GM23338 (cell line): ENCODE data around the gene CD72. TPM values are rescaled to one million over a fixed set of nuclear protein-coding genes. Genes with fewer than 3 reads are reported as not detected.

Experiments
- ATAC-seq: fragments of 200-7000 bp; cut with Tn5 transposase; 3 replicates; pipeline ENCODE4 v1.9.1; 2020
- DNase-seq: peaks from one replicate; pipeline ENCODE4 v3.0.0-alpha.2; 2015; ENCODE audit warnings: low spot score
- H2AFZ ChIP-seq: fragments of 200-600 bp; sonication (generic); 2 replicates; pipeline ENCODE4 v1.8.0; 2016; ENCODE audit warnings: antibody characterized with exemption, mild to moderate bottlenecking, moderate library complexity
- H3F3A ChIP-seq: fragments of 200-600 bp; sonication (generic); replicated peaks from 2 replicates; pipeline ENCODE4 v1.8.0; 2017; ENCODE audit warnings: antibody characterized with exemption, mixed run types, low read depth
- H3K27ac ChIP-seq: fragments of 200-600 bp; sonication (generic); 2 replicates; pipeline ENCODE4 v1.6.1; 2016; ENCODE audit warnings: low read depth
- H3K27me3 ChIP-seq: fragments of 200-600 bp; sonication (generic); 2 replicates; pipeline ENCODE4 v1.8.0; 2016; ENCODE audit warnings: mild to moderate bottlenecking, mixed run types, moderate library complexity; ENCODE audit not compliant: insufficient read depth
- H3K36me3 ChIP-seq: fragments of 200-600 bp; sonication (generic); 2 replicates; pipeline ENCODE4 v1.8.0; 2016; ENCODE audit warnings: mild to moderate bottlenecking; ENCODE audit not compliant: insufficient read depth
- H3K4me1 ChIP-seq: fragments of 200-600 bp; sonication (generic); 2 replicates; pipeline ENCODE4 v1.8.0; 2016; ENCODE audit warnings: mild to moderate bottlenecking, moderate library complexity; ENCODE audit not compliant: insufficient read depth
- H3K4me2 ChIP-seq: fragments of 200-600 bp; sonication (generic); 2 replicates; pipeline ENCODE4 v1.7.1; 2017; ENCODE audit warnings: mixed run types
- H3K4me3 ChIP-seq: fragments of 200-600 bp; sonication (generic); 2 replicates; pipeline ENCODE4 v1.6.1; 2016; ENCODE audit warnings: mixed run types
- H3K79me2 ChIP-seq: fragments of 200-600 bp; sonication (generic); replicated peaks from 2 replicates; pipeline ENCODE4 v1.8.0; 2017; ENCODE audit warnings: mild to moderate bottlenecking; ENCODE audit not compliant: insufficient read depth
- H3K9me2 ChIP-seq: fragments of 200-600 bp; sonication (generic); 2 replicates; pipeline ENCODE4 v1.8.0; 2017; ENCODE audit not compliant: insufficient read depth
- H4K20me1 ChIP-seq: fragments of 200-600 bp; sonication (generic); replicated peaks from 2 replicates; pipeline ENCODE4 v1.8.0; 2017; ENCODE audit warnings: mild to moderate bottlenecking; ENCODE audit not compliant: insufficient read depth
- H3K27ac Mint-ChIP-seq: 2 replicates; pipeline ENCODE4 v1.8.0; 2020; ENCODE audit warnings: inconsistent platforms, mild to moderate bottlenecking, moderate library complexity, mixed read lengths
- H3K27me3 Mint-ChIP-seq: 3 replicates; pipeline ENCODE4 v1.8.0; 2022; ENCODE audit warnings: low read depth, mild to moderate bottlenecking, moderate library complexity, mixed read lengths, inconsistent platforms; ENCODE audit not compliant: insufficient read depth, poor library complexity
- H3K36me3 Mint-ChIP-seq: 3 replicates; pipeline ENCODE4 v1.8.0; 2021; ENCODE audit warnings: low read depth, mild to moderate bottlenecking, inconsistent platforms, moderate library complexity, mixed read lengths
- H3K4me1 Mint-ChIP-seq: 3 replicates; pipeline ENCODE4 v1.8.0; 2020; ENCODE audit warnings: mild to moderate bottlenecking, inconsistent platforms, mixed read lengths
- H3K4me3 Mint-ChIP-seq: 3 replicates; pipeline ENCODE4 v1.8.0; 2021; ENCODE audit warnings: moderate library complexity, mild to moderate bottlenecking, inconsistent platforms, mixed read lengths
- H3K9me3 Mint-ChIP-seq: 3 replicates; pipeline ENCODE4 v1.8.0; 2020; ENCODE audit warnings: moderate library complexity, mild to moderate bottlenecking, inconsistent platforms, mixed read lengths
- CREB1 ChIP-seq: fragments of 250-450 bp; sonication (Bioruptor Pico); IDR thresholded peaks from 2 replicates; pipeline ENCODE4 v1.5.0; 2020; ENCODE audit warnings: low read depth, mild to moderate bottlenecking, moderate library complexity
- JUNB ChIP-seq: IDR thresholded peaks from one replicate; pipeline ENCODE4 v1.6.1; 2016; ENCODE audit warnings: antibody characterized with exemption; ENCODE audit not compliant: unreplicated experiment
- NANOG ChIP-seq: IDR thresholded peaks from 2 replicates; pipeline ENCODE4 v1.6.1; 2016; ENCODE audit warnings: antibody characterized with exemption, borderline replicate concordance
- STAT1 ChIP-seq: IDR thresholded peaks from one replicate; pipeline ENCODE4 v1.6.1; 2016; ENCODE audit warnings: antibody characterized with exemption; ENCODE audit not compliant: unreplicated experiment
- ZNF331 ChIP-seq: fragments of 250-450 bp; sonication (Bioruptor Pico); IDR thresholded peaks from 2 replicates; pipeline ENCODE4 v1.5.0; 2020; ENCODE audit warnings: low read depth, mild to moderate bottlenecking, moderate library complexity
- ZNF462 ChIP-seq: fragments of 250-450 bp; sonication (Bioruptor Pico); IDR thresholded peaks from 2 replicates; pipeline ENCODE4 v1.5.0; 2020; ENCODE audit warnings: mild to moderate bottlenecking, moderate library complexity
- polyA plus RNA-seq: library from polyadenylated mRNA; unstranded; fragments of >200 nt; fragmentation: Nextera tagmentation; extraction: Ambion mirVana; gene quantifications from 2 replicates; pipeline ENCODE4 v1.2.1, GENCODE V29; 2016
- total RNA-seq: library from RNA; depleted of rRNA; stranded (reverse); fragments of >200 nt; shearing (Covaris generic); gene quantifications from 2 replicates; pipeline ENCODE4 v1.2.3, GENCODE V29; 2014

The CD72 gene
- total and polyA plus RNA-seq, 2 experiments from 2014 or later = 4.7 to 4.8 TPM

GRCh38 chr9:35656831-35657545, 38.8 kb upstream of the CD72 start:
- H2AFZ ChIP-seq = peak overlapping the region; percentile 90
- peak overlapping the region; percentile 20 for H3K27ac ChIP-seq
- Mint-ChIP-seq H3K4me1 (peaks cover 30% of the 10 kb centered on the region), H3K36me3 (peaks cover 34% of the 10 kb centered on the region), H3K4me3 (peak overlapping the region; percentile 77), H3K27me3 (peaks cover 29% of the 10 kb centered on the region), H3K27ac (peak overlapping the region; percentile 100), H3K9me3 (peaks cover 3% of the 10 kb centered on the region; the same call in 2 of the 3 replicates)
- H3K4me1 ChIP-seq = peaks cover 8% of the 10 kb centered on the region; the same call in 1 of the 2 replicates
- peak overlapping the region; percentile 78 for H3K4me2 ChIP-seq
- H3K27me3 ChIP-seq = peaks cover 4% of the 10 kb centered on the region; the same call in 1 of the 2 replicates
- peaks cover 16% of the 10 kb centered on the region; the same call in 1 of the 2 replicates for H3F3A ChIP-seq
- H4K20me1 ChIP-seq = no peaks in the 10 kb centered on the region; the same call in none of the 2 replicates
- no peaks in the 10 kb centered on the region for H3K79me2 ChIP-seq
- no peaks in the 10 kb centered on the region for H3K9me2 ChIP-seq
- peaks cover 4% of the 10 kb centered on the region; the same call in 1 of the 2 replicates for H3K36me3 ChIP-seq
- TF ChIP-seq CREB1 (CRISPR knock-in tag) = no peak
- no peak for TF ChIP-seq ZNF462 (CRISPR knock-in tag)
- no peak for TF ChIP-seq JUNB
- TF ChIP-seq STAT1 = no peak
- TF ChIP-seq NANOG = no peak
- no peak for TF ChIP-seq ZNF331 (CRISPR knock-in tag)
- DNase-seq (no peak), ATAC-seq (peak; percentile 5)
- H3K4me3 ChIP-seq = peak overlapping the region; percentile 59
